ENCODE measurements around the gene BOD1L1.

BOD1L1 gene

GRCh38 chr4:13543032-13543838, 84.3 kb downstream of the BOD1L1 start:
- Histone ChIP-seq H2AFZ (ENCODE audit: low read depth) (no peak overlapping the region), H3K36me3 (ENCODE audit: insufficient read depth) (no peaks in the 10 kb centered on the region), H3K27ac (no peak overlapping the region), H3K4me3 (IDR thresholded peaks at IDR 0.05; ENCODE audit: insufficient read depth, low read depth, low read length) (no peak overlapping the region), H3K27me3 (ENCODE audit: insufficient read depth, low read depth) (no peaks in the 10 kb centered on the region), H3K4me2 (no peak overlapping the region), H4K20me1 (ENCODE audit: insufficient read depth) (no peaks in the 10 kb centered on the region), H3K9ac (no peak overlapping the region), H3K4me1 (ENCODE audit: low read depth, poor library complexity, severe bottlenecking) (peaks cover 2% of the 10 kb centered on the region), H3K79me2 (ENCODE audit: insufficient read depth, low read depth) (peaks cover 21% of the 10 kb centered on the region)
- TF ChIP-seq CTCF (conservative IDR thresholded peaks at IDR 0.05; ENCODE audit: low read depth, low read length) = no peak

- Histone ChIP-seq H3K27ac (no peak overlapping the region), H3K27me3 (ENCODE audit: insufficient read depth, low read depth) (no peaks in the 10 kb centered on the region), H3K79me2 (ENCODE audit: insufficient read depth, low read depth) (peaks cover 21% of the 10 kb centered on the region), H2AFZ (ENCODE audit: low read depth) (no peak overlapping the region), H3K36me3 (ENCODE audit: insufficient read depth) (no peaks in the 10 kb centered on the region), H3K4me3 (IDR thresholded peaks at IDR 0.05; ENCODE audit: insufficient read depth, low read depth, low read length) (no peak overlapping the region), H4K20me1 (ENCODE audit: insufficient read depth) (no peaks in the 10 kb centered on the region), H3K4me2 (no peak overlapping the region), H3K4me1 (ENCODE audit: low read depth, poor library complexity, severe bottlenecking) (no peaks in the 10 kb centered on the region), H3K9ac (no peak overlapping the region)
- TF ChIP-seq CTCF (conservative IDR thresholded peaks at IDR 0.05; ENCODE audit: low read depth, low read length) = no peak
These were observed 84.9 kb downstream of the BOD1L1 start for GRCh38 chr4:13542577-13543031.

GRCh38 chr4:13541720-13542576, 85.6 kb downstream of the BOD1L1 start:
- Histone ChIP-seq H3K9ac (no peak overlapping the region), H3K27ac (no peak overlapping the region), H3K27me3 (ENCODE audit: insufficient read depth, low read depth) (no peaks in the 10 kb centered on the region), H3K4me1 (ENCODE audit: low read depth, poor library complexity, severe bottlenecking) (no peaks in the 10 kb centered on the region), H4K20me1 (ENCODE audit: insufficient read depth) (no peaks in the 10 kb centered on the region), H3K4me3 (IDR thresholded peaks at IDR 0.05; ENCODE audit: insufficient read depth, low read depth, low read length) (no peak overlapping the region), H3K79me2 (ENCODE audit: insufficient read depth, low read depth) (peaks cover 19% of the 10 kb centered on the region), H3K36me3 (ENCODE audit: insufficient read depth) (no peaks in the 10 kb centered on the region), H3K4me2 (no peak overlapping the region), H2AFZ (ENCODE audit: low read depth) (no peak overlapping the region)
- no peak for TF ChIP-seq CTCF (conservative IDR thresholded peaks at IDR 0.05; ENCODE audit: low read depth, low read length)

GRCh38 chr4:13541176-13541604, 86.3 kb downstream of the BOD1L1 start:
- no peaks in the 10 kb centered on the region for H4K20me1 ChIP-seq (ENCODE audit: insufficient read depth)
- peaks cover 11% of the 10 kb centered on the region for H3K79me2 ChIP-seq (ENCODE audit: insufficient read depth, low read depth)
- no peak for TF ChIP-seq CTCF (conservative IDR thresholded peaks at IDR 0.05; ENCODE audit: low read depth, low read length)
- no peaks in the 10 kb centered on the region for H3K36me3 ChIP-seq (ENCODE audit: insufficient read depth)
- no peak overlapping the region for H3K9ac ChIP-seq
- H3K27me3 ChIP-seq (ENCODE audit: insufficient read depth, low read depth) = no peaks in the 10 kb centered on the region
- H3K4me2 ChIP-seq = no peak overlapping the region
- H3K4me1 ChIP-seq (ENCODE audit: low read depth, poor library complexity, severe bottlenecking) = no peaks in the 10 kb centered on the region
- H3K4me3 ChIP-seq (IDR thresholded peaks at IDR 0.05; ENCODE audit: insufficient read depth, low read depth, low read length) = no peak overlapping the region
- no peak overlapping the region for H3K27ac ChIP-seq
- no peak overlapping the region for H2AFZ ChIP-seq (ENCODE audit: low read depth)
